ENCODE measurements around the gene CNOT4. TPM values are rescaled to one million over a fixed set of nuclear protein-coding genes. Genes with fewer than 3 reads are reported as not detected.

The CNOT4 gene
- total and polyA plus RNA-seq, 4 donors = 5.6 to 61.4 (median 11.7) TPM

DNA sequence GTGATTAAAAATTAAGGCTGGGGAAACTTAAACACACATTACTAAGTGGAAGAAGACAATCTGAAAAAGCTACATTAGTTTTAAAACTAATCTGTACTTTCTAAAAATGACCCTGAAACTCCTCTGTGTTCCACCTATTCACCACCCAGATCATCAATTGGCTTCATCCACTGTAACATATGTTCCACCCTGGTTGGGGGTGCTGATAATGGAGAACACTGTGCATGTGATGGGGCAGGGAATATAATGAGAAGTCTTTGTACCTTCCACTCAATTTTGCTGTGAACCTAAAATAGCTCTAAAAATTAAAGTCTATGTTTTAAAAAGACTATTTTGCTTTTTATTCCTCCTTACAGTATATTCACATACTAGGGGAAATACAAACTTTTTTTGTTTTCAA is 132.7 kb downstream of the CNOT4 start:
- no peak overlapping the region for H3K9ac ChIP-seq (ENCODE audit: insufficient read depth in 1 of 2, low read length in 2 of 2)
- peaks cover 0 to 2% (median 0%) of the 10 kb centered on the region in 4 donors for H3K36me3 ChIP-seq (ENCODE audit: control insufficient read depth in 4 of 4, insufficient read depth in 4 of 4, low read length in 4 of 4)
- no peak overlapping the region for H3K27ac ChIP-seq (ENCODE audit: low read depth in 1 of 2, low read length in 1 of 2)
- DNase-seq = no peak
- no peak for ATAC-seq (ENCODE audit: insufficient read depth, low FRiP score)
- H3K27me3 ChIP-seq (ENCODE audit: control insufficient read depth in 3 of 3, insufficient read depth in 3 of 3, low read length in 2 of 3) = no peaks in the 10 kb centered on the region
- peaks cover 0 to 7% (median 2%) of the 10 kb centered on the region in 5 donors for H3K4me1 ChIP-seq (ENCODE audit: control insufficient read depth in 5 of 5, insufficient read depth in 5 of 5, low read length in 5 of 5)
- no peaks in the 10 kb centered on the region for H3K9me3 ChIP-seq (ENCODE audit: control insufficient read depth in 4 of 4, insufficient read depth in 3 of 4, low read length in 3 of 4)
- H3K4me3 ChIP-seq = no peak overlapping the region
- TF ChIP-seq, protein P1, sequence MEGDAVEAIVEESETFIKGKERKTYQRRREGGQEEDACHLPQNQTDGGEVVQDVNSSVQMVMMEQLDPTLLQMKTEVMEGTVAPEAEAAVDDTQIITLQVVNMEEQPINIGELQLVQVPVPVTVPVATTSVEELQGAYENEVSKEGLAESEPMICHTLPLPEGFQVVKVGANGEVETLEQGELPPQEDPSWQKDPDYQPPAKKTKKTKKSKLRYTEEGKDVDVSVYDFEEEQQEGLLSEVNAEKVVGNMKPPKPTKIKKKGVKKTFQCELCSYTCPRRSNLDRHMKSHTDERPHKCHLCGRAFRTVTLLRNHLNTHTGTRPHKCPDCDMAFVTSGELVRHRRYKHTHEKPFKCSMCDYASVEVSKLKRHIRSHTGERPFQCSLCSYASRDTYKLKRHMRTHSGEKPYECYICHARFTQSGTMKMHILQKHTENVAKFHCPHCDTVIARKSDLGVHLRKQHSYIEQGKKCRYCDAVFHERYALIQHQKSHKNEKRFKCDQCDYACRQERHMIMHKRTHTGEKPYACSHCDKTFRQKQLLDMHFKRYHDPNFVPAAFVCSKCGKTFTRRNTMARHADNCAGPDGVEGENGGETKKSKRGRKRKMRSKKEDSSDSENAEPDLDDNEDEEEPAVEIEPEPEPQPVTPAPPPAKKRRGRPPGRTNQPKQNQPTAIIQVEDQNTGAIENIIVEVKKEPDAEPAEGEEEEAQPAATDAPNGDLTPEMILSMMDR (IDR thresholded peaks at IDR 0.05; ENCODE audit: control extremely low read depth, extremely low read depth) = no peak

- peaks cover 0 to 3% (median 0%) of the 10 kb centered on the region in 4 donors for H3K36me3 ChIP-seq (ENCODE audit: control insufficient read depth in 4 of 4, insufficient read depth in 4 of 4, low read length in 4 of 4)
- no peak overlapping the region for H3K4me3 ChIP-seq
- H3K27me3 ChIP-seq (ENCODE audit: control insufficient read depth in 3 of 3, insufficient read depth in 3 of 3, low read length in 2 of 3) = no peaks in the 10 kb centered on the region
- no peaks in the 10 kb centered on the region for H3K9me3 ChIP-seq (ENCODE audit: control insufficient read depth in 4 of 4, insufficient read depth in 3 of 4, low read length in 3 of 4)
- 94 to 97% methylated on average over 5 of the region's 5 CpGs for WGBS, 2 donors
- no peak for DNase-seq
- H3K4me1 ChIP-seq (ENCODE audit: control insufficient read depth in 5 of 5, insufficient read depth in 5 of 5, low read length in 5 of 5) = peaks cover 0 to 9% (median 2%) of the 10 kb centered on the region in 5 donors
- H3K9ac ChIP-seq (ENCODE audit: insufficient read depth in 1 of 2, low read length in 2 of 2) = no peak overlapping the region
- no peak overlapping the region for H3K27ac ChIP-seq (ENCODE audit: low read depth in 1 of 2, low read length in 1 of 2)
- TF ChIP-seq, protein P1 (IDR thresholded peaks at IDR 0.05; ENCODE audit: control extremely low read depth, extremely low read depth) = no peak
- ATAC-seq (ENCODE audit: insufficient read depth, low FRiP score) = no peak
Measured at GRCh38 chr7:135375908-135376699, 133.8 kb downstream of the CNOT4 start.

- DNase-seq = no peak
Measured at GRCh38 chr7:135374736-135375135, 135.2 kb downstream of the CNOT4 start.

More at GRCh38 chr7:135374736-135375135, 135.2 kb downstream of the CNOT4 start:
- no peak overlapping the region for H3K9ac ChIP-seq (ENCODE audit: insufficient read depth in 1 of 2, low read length in 2 of 2)
- H3K36me3 ChIP-seq (ENCODE audit: control insufficient read depth in 4 of 4, insufficient read depth in 4 of 4, low read length in 4 of 4) = peaks cover 0 to 3% (median 0%) of the 10 kb centered on the region in 4 donors
- no peak for ATAC-seq (ENCODE audit: insufficient read depth, low FRiP score)
- H3K4me3 ChIP-seq = no peak overlapping the region
- TF ChIP-seq, protein P1 (IDR thresholded peaks at IDR 0.05; ENCODE audit: control extremely low read depth, extremely low read depth) = no peak
- WGBS, 2 donors = 84 to 93% methylated on average over 3 of the region's 3 CpGs
- no peaks in the 10 kb centered on the region for H3K27me3 ChIP-seq (ENCODE audit: control insufficient read depth in 3 of 3, insufficient read depth in 3 of 3, low read length in 2 of 3)
- H3K27ac ChIP-seq (ENCODE audit: low read depth in 1 of 2, low read length in 1 of 2) = no peak overlapping the region
- H3K9me3 ChIP-seq (ENCODE audit: control insufficient read depth in 4 of 4, insufficient read depth in 3 of 4, low read length in 3 of 4) = no peaks in the 10 kb centered on the region
- peaks cover 0 to 19% (median 0%) of the 10 kb centered on the region in 5 donors for H3K4me1 ChIP-seq (ENCODE audit: control insufficient read depth in 5 of 5, insufficient read depth in 5 of 5, low read length in 5 of 5)
